IMR-90 (cell line): ENCODE measurements around the gene DIAPH2. TPM values are rescaled to one million over a fixed set of nuclear protein-coding genes. Genes with fewer than 3 reads are reported as not detected.

Experiments
- ATAC-seq: fragments of 200-7000 bp; cut with Tn5 transposase; 2 replicates; pipeline ENCODE4 v1.9.1; 2020; ENCODE audit warnings: low read depth, mild to moderate bottlenecking, moderate library complexity
- BruUV-seq: library from RNA; stranded (reverse); fragments of 400-500 nt; replicated peaks from 2 replicates; lab custom pipeline; 2021; lab: Mats Ljungman, UMichigan
- CTCF ChIA-PET: fragments of 300-600 bp; formaldehyde crosslinking; extraction: SDS; loops from one replicate; lab custom pipeline; 2021; ENCODE audit warnings: antibody characterized with exemption; lab: Yijun Ruan, JAX
- POLR2A ChIA-PET: fragments of 300-600 bp; sonication (Branson Sonifier 250); formaldehyde crosslinking; loops from one replicate; lab custom pipeline; 2022; ENCODE audit warnings: antibody characterized with exemption; ENCODE audit not compliant: unreplicated experiment; lab: Charles Lee
- DNase-seq: peaks from one replicate; pipeline ENCODE4 v3.0.0; 2013
- H2AFZ ChIP-seq: replicated peaks from 2 replicates; pipeline ENCODE3; 2013; ENCODE audit warnings: low read length, mild to moderate bottlenecking; ENCODE audit not compliant: poor library complexity
- H2AK5ac ChIP-seq: 2 replicates; pipeline ENCODE4 v1.6.1; 2013; ENCODE audit warnings: low read depth, low read length, inconsistent platforms
- H2AK9ac ChIP-seq: replicated peaks from 2 replicates; pipeline ENCODE3; 2013; ENCODE audit warnings: mild to moderate bottlenecking, low read depth, low read length, moderate library complexity; ENCODE audit not compliant: poor library complexity
- H2BK120ac ChIP-seq: 2 replicates; pipeline ENCODE4 v1.6.1; 2013; ENCODE audit warnings: low read depth, low read length, inconsistent platforms
- H2BK15ac ChIP-seq: 3 replicates; pipeline ENCODE4 v1.6.1; 2013; ENCODE audit warnings: low read depth, low read length, inconsistent platforms
- H2BK20ac ChIP-seq: 2 replicates; pipeline ENCODE4 v1.6.1; 2013; ENCODE audit warnings: low read depth, mild to moderate bottlenecking, inconsistent platforms, low read length, moderate library complexity
- H2BK5ac ChIP-seq: 2 replicates; pipeline ENCODE4 v1.6.1; 2013; ENCODE audit warnings: mild to moderate bottlenecking, low read depth, low read length, inconsistent platforms; ENCODE audit not compliant: poor library complexity, severe bottlenecking
- H3K14ac ChIP-seq: replicated peaks from 2 replicates; pipeline ENCODE4 v1.6.1; 2013; ENCODE audit warnings: low read depth, low read length, inconsistent platforms
- H3K18ac ChIP-seq: 2 replicates; pipeline ENCODE4 v1.6.1; 2013; ENCODE audit warnings: low read depth, low read length, control low read depth
- H3K23ac ChIP-seq: 2 replicates; pipeline ENCODE4 v1.6.1; 2013; ENCODE audit warnings: low read depth, low read length, inconsistent platforms
- H3K27ac ChIP-seq: 2 replicates; pipeline ENCODE4 v1.5.1; 2013; ENCODE audit warnings: mild to moderate bottlenecking, control low read depth, low read length; ENCODE audit not compliant: insufficient read depth
- H3K27me3 ChIP-seq: 2 replicates; pipeline ENCODE4 v1.6.1; 2013; ENCODE audit warnings: low read length; ENCODE audit not compliant: control insufficient read depth, insufficient read depth
- H3K36me3 ChIP-seq: 2 replicates; pipeline ENCODE4 v1.6.1; 2013; ENCODE audit warnings: low read length, mixed read lengths; ENCODE audit not compliant: control insufficient read depth, insufficient read depth
- H3K4ac ChIP-seq: 2 replicates; pipeline ENCODE4 v1.6.1; 2013; ENCODE audit warnings: low read depth, low read length, inconsistent platforms
- H3K4me1 ChIP-seq: 2 replicates; pipeline ENCODE4 v1.6.1; 2013; ENCODE audit warnings: low read length, mixed read lengths; ENCODE audit not compliant: control insufficient read depth, insufficient read depth
- H3K4me2 ChIP-seq: 2 replicates; pipeline ENCODE4 v1.6.1; 2013; ENCODE audit warnings: low read depth, mild to moderate bottlenecking, control low read depth, low read length, moderate library complexity
- H3K4me3 ChIP-seq: 2 replicates; pipeline ENCODE4 v1.5.1; 2013; ENCODE audit warnings: low read depth, mild to moderate bottlenecking, control low read depth, low read length, moderate library complexity; ENCODE audit not compliant: insufficient read depth
- H3K56ac ChIP-seq: 2 replicates; pipeline ENCODE4 v1.6.1; 2013; ENCODE audit warnings: low read length, inconsistent platforms; ENCODE audit not compliant: insufficient read depth; ENCODE audit errors: extremely low read depth
- H3K79me1 ChIP-seq, 2 experiments: 2 replicates each; pipeline ENCODE4 v1.6.1; 2013; ENCODE audit warnings: low read length in 2 of 2, inconsistent platforms in 1 of 2, low read depth in 1 of 2
- H3K9ac ChIP-seq: 2 replicates; pipeline ENCODE4 v1.6.1; 2013; ENCODE audit warnings: low read depth, low read length, control low read depth
- H3K9me1 ChIP-seq: 2 replicates; pipeline ENCODE4 v1.6.1; 2013; ENCODE audit warnings: low read length, inconsistent platforms; ENCODE audit not compliant: insufficient read depth
- H3K9me3 ChIP-seq: 2 replicates; pipeline ENCODE4 v1.6.1; 2013; ENCODE audit warnings: low read length; ENCODE audit not compliant: control insufficient read depth, insufficient read depth
- H4K20me1 ChIP-seq: 2 replicates; pipeline ENCODE4 v1.6.1; 2013; ENCODE audit warnings: low read length, inconsistent platforms; ENCODE audit not compliant: insufficient read depth
- H4K5ac ChIP-seq: 2 replicates; pipeline ENCODE4 v1.6.1; 2013; ENCODE audit warnings: mild to moderate bottlenecking, low read depth, low read length, control low read depth
- H4K8ac ChIP-seq, 2 experiments: 2 replicates each; pipeline ENCODE4 v1.6.1; 2013; ENCODE audit warnings: low read depth in 2 of 2, low read length in 2 of 2, control low read depth in 1 of 2, inconsistent platforms in 1 of 2
- H4K91ac ChIP-seq: 2 replicates; pipeline ENCODE4 v1.6.1; 2013; ENCODE audit warnings: low read depth, low read length, inconsistent platforms; ENCODE audit not compliant: insufficient read depth
- BHLHE40 ChIP-seq: fragments of 150-350 bp; IDR thresholded peaks from 2 replicates; pipeline ENCODE4 v1.6.1; 2016; ENCODE audit warnings: mild to moderate bottlenecking, low read depth, low read length
- CEBPB ChIP-seq: IDR thresholded peaks from 2 replicates; pipeline ENCODE4 v1.6.1; 2012; ENCODE audit warnings: low read depth, low read length, improper control_type of control experiment
- CHD1 ChIP-seq: IDR thresholded peaks from 2 replicates; pipeline ENCODE4 v1.6.1; 2012; ENCODE audit warnings: low read depth, low read length, improper control_type of control experiment
- FOS ChIP-seq: fragments of 150-350 bp; IDR thresholded peaks from 2 replicates; pipeline ENCODE4 v1.6.1; 2016; ENCODE audit warnings: low read depth, low read length
- MAFK ChIP-seq: IDR thresholded peaks from 2 replicates; pipeline ENCODE4 v1.6.1; 2012; ENCODE audit warnings: low read depth, low read length, improper control_type of control experiment
- MAZ ChIP-seq: IDR thresholded peaks from 2 replicates; pipeline ENCODE4 v1.6.1; 2012; ENCODE audit warnings: low read depth, mild to moderate bottlenecking, low read length, improper control_type of control experiment, moderate library complexity, borderline replicate concordance
- MXI1 ChIP-seq: IDR thresholded peaks from 2 replicates; pipeline ENCODE4 v1.6.1; 2012; ENCODE audit warnings: low read depth, mild to moderate bottlenecking, low read length, moderate library complexity, borderline replicate concordance
- NFE2L2 ChIP-seq: fragments of 150-350 bp; IDR thresholded peaks from 2 replicates; pipeline ENCODE4 v1.6.1; 2016; ENCODE audit warnings: low read depth, mild to moderate bottlenecking, low read length
- POLR2A ChIP-seq: IDR thresholded peaks from 2 replicates; pipeline ENCODE4 v1.6.1; 2012; ENCODE audit warnings: mild to moderate bottlenecking, low read depth, low read length
- RAD21 ChIP-seq: IDR thresholded peaks from 2 replicates; pipeline ENCODE4 v1.6.1; 2012; ENCODE audit warnings: low read length, improper control_type of control experiment
- RCOR1 ChIP-seq: IDR thresholded peaks from 2 replicates; pipeline ENCODE4 v1.6.1; 2012; ENCODE audit warnings: mild to moderate bottlenecking, low read length, improper control_type of control experiment; ENCODE audit not compliant: insufficient replicate concordance
- RFX5 ChIP-seq: IDR thresholded peaks from 2 replicates; pipeline ENCODE4 v1.8.0; 2012; ENCODE audit warnings: low read depth, mild to moderate bottlenecking, low read length, moderate library complexity
- SMC3 ChIP-seq: fragments of 150-350 bp; IDR thresholded peaks from 2 replicates; pipeline ENCODE4 v1.6.1; 2016; ENCODE audit warnings: low read depth, mild to moderate bottlenecking, antibody characterized with exemption, low read length, moderate library complexity
- USF2 ChIP-seq: fragments of 150-350 bp; IDR thresholded peaks from 2 replicates; pipeline ENCODE4 v1.6.1; 2017; ENCODE audit warnings: mild to moderate bottlenecking, antibody characterized with exemption, low read length, low read depth
- WGBS, 2 experiments: methylation state at CpG; one replicate each; pipeline versions ENCODE4 v1.1.5 to v1.1.7; 2013; ENCODE audit warnings: missing lambda C conversion rate in 2 of 2; ENCODE audit not compliant: insufficient read length in 1 of 2; ENCODE audit errors: extremely low coverage in 2 of 2; 5-methylcytosine and 5-hydroxymethylcytosine counted together
- dilution Hi-C: fragments of 300-500 bp; cut with HindIII; formaldehyde crosslinking; loops from one replicate; pipeline ENCODE4 v1.14.3; 2018; ENCODE audit warnings: low sequenced_read_pairs; ENCODE audit not compliant: unreplicated experiment
- in situ Hi-C: fragments of 300-500 bp; cut with MboI; formaldehyde crosslinking; loops from 3 replicates; pipeline ENCODE4 v1.14.3; 2019; ENCODE audit warnings: low sequenced_read_pairs, inconsistent platforms, mixed read lengths
- intact Hi-C: fragments of 100-400 bp; cut with micrococcal nuclease; formaldehyde crosslinking; loops from 2 replicates; pipeline ENCODE4 v1.10.0; 2022
- polyA plus RNA-seq, 3 experiments: library from polyadenylated mRNA; depleted of rRNA; stranded (reverse); fragments of >200 nt; gene quantifications; 2 replicates each; pipeline ENCODE4 v1.2.3, GENCODE V29; 2012; ENCODE audit warnings: low replicate concordance in 1 of 3
- total RNA-seq: library from RNA; depleted of rRNA; stranded (reverse); fragments of >200 nt; gene quantifications from 2 replicates; pipeline ENCODE4 v1.2.3, GENCODE V29; 2012
- TF ChIP-seq, protein P1 (sequence below): fragments of 150-350 bp; IDR thresholded peaks from 2 replicates; pipeline ENCODE4 v1.6.1; 2016; ENCODE audit warnings: low read depth, mild to moderate bottlenecking, low read length, moderate library complexity, borderline replicate concordance
- TF ChIP-seq, protein P2 (sequence below): conservative IDR thresholded peaks from 2 replicates; pipeline ENCODE4 v1.5.1; 2012; ENCODE audit warnings: mild to moderate bottlenecking, low read depth, low read length, improper control_type of control experiment

DIAPH2 gene
- total and polyA plus RNA-seq, 2 of the 4 experiments (the other 2 are of a cell fraction) = 3.6 to 19.9 TPM

DNA sequence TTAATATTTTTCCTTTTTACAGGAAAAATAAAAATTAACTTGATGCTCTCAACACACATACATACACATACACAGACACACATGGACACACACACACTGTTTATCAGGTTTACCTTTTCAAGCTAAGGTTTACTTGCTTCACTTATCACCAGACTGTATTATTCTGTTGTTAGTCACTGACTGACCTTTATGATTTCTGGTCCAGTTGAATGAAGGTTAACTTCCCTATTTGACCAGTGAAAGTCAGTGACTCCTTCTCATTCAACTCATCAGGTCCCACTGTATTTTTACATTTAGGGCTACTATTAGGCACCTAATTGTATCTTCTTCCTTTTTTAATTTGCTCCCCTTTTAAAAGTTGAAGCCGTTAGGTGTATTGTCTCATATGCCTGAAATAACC lies 16.0 kb downstream of the DIAPH2 start:
- no peak overlapping the region for H3K27ac ChIP-seq
- H3K23ac ChIP-seq = no peak overlapping the region
- no peak overlapping the region for H2AK5ac ChIP-seq
- no peak overlapping the region for H3K14ac ChIP-seq
- 100% methylated on average over 1 of the region's 1 CpG; no CpG with 5 or more reads in 1 of the 2 experiments for WGBS, 2 experiments
- dilution Hi-C loops (no loop called here), in situ Hi-C loops (no loop called here), intact Hi-C loops (no loop called here)
- no TSS peak for BruUV-seq
- no peak overlapping the region for H2BK15ac ChIP-seq
- POLR2A ChIA-PET = no interaction called here
- no peaks in the 10 kb centered on the region for H3K9me3 ChIP-seq
- H3K56ac ChIP-seq = no peak overlapping the region
- H3K18ac ChIP-seq = no peak overlapping the region
- no peak overlapping the region for H3K4me3 ChIP-seq
- H2AFZ ChIP-seq = no peak overlapping the region
- H2BK120ac ChIP-seq = no peak overlapping the region
- no peak overlapping the region for H3K4me2 ChIP-seq
- H3K79me1 ChIP-seq = peaks cover 0 to 5% of the 10 kb centered on the region in 2 experiments; a peak in 2 of 4 replicates
- H3K4ac ChIP-seq = no peak overlapping the region
- H2BK20ac ChIP-seq = no peak overlapping the region
- CTCF ChIA-PET = no interaction called here
- ATAC-seq (no peak), DNase-seq (no peak)
- no peaks in the 10 kb centered on the region; the same call in 1 of the 2 replicates for H3K9me1 ChIP-seq
- H2BK5ac ChIP-seq = no peak overlapping the region
- no peaks in the 10 kb centered on the region; the same call in 1 of the 2 replicates for H3K27me3 ChIP-seq
- H2AK9ac ChIP-seq = no peak overlapping the region
- H3K36me3 ChIP-seq = 0 out of 2 replicates have a peak, but pooled peaks cover 1% of the 10 kb centered on the region
- no peak overlapping the region for H4K5ac ChIP-seq
- H4K8ac ChIP-seq = no peak overlapping the region
- no peak for TF ChIP-seq USF2
- TF ChIP-seq MXI1 = no peak
- no peak for TF ChIP-seq RAD21
- TF ChIP-seq POLR2A = no peak
- no peak for TF ChIP-seq CEBPB
- no peak for TF ChIP-seq MAZ
- TF ChIP-seq, protein P1, sequence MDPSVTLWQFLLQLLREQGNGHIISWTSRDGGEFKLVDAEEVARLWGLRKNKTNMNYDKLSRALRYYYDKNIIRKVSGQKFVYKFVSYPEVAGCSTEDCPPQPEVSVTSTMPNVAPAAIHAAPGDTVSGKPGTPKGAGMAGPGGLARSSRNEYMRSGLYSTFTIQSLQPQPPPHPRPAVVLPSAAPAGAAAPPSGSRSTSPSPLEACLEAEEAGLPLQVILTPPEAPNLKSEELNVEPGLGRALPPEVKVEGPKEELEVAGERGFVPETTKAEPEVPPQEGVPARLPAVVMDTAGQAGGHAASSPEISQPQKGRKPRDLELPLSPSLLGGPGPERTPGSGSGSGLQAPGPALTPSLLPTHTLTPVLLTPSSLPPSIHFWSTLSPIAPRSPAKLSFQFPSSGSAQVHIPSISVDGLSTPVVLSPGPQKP = no peak
- no peak for TF ChIP-seq MAFK
- TF ChIP-seq CHD1 = no peak
- no peak for TF ChIP-seq BHLHE40
- no peak for TF ChIP-seq SMC3
- TF ChIP-seq RCOR1 = no peak
- TF ChIP-seq, protein P2, sequence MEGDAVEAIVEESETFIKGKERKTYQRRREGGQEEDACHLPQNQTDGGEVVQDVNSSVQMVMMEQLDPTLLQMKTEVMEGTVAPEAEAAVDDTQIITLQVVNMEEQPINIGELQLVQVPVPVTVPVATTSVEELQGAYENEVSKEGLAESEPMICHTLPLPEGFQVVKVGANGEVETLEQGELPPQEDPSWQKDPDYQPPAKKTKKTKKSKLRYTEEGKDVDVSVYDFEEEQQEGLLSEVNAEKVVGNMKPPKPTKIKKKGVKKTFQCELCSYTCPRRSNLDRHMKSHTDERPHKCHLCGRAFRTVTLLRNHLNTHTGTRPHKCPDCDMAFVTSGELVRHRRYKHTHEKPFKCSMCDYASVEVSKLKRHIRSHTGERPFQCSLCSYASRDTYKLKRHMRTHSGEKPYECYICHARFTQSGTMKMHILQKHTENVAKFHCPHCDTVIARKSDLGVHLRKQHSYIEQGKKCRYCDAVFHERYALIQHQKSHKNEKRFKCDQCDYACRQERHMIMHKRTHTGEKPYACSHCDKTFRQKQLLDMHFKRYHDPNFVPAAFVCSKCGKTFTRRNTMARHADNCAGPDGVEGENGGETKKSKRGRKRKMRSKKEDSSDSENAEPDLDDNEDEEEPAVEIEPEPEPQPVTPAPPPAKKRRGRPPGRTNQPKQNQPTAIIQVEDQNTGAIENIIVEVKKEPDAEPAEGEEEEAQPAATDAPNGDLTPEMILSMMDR = no peak
- no peak for TF ChIP-seq RFX5
- TF ChIP-seq FOS = no peak
- no peak for TF ChIP-seq NFE2L2
- no peak overlapping the region for H4K91ac ChIP-seq
- H4K20me1 ChIP-seq = no peaks in the 10 kb centered on the region
- H3K9ac ChIP-seq = no peak overlapping the region
- H3K4me1 ChIP-seq = no peaks in the 10 kb centered on the region
